OCI-LY1 (cell line): ENCODE measurements around the gene MAP6D1.

Source experiments
- H2AFZ ChIP-seq: fragments of 200-600 bp; sonication (generic), shearing (Covaris generic); 2 replicates; pipeline ENCODE4 v1.6.0; 2014; ENCODE audit warnings: antibody characterized with exemption, mild to moderate bottlenecking, low read length
- H3F3A ChIP-seq: fragments of 200-600 bp; sonication (generic), shearing (Covaris generic); 2 replicates; pipeline ENCODE4 v1.6.0; 2014; ENCODE audit warnings: mild to moderate bottlenecking, antibody characterized with exemption, low read length, moderate library complexity; ENCODE audit not compliant: insufficient read depth
- H3K27ac ChIP-seq: fragments of 200-600 bp; sonication (generic); 2 replicates; pipeline ENCODE4 v1.5.1; 2014; ENCODE audit warnings: low read length, mixed run types, mild to moderate bottlenecking, low read depth; ENCODE audit not compliant: poor library complexity, severe bottlenecking
- H3K27me3 ChIP-seq: fragments of 200-600 bp; sonication (generic); 2 replicates; pipeline ENCODE4 v1.6.0; 2014; ENCODE audit warnings: antibody characterized with exemption, mild to moderate bottlenecking, low read length, moderate library complexity; ENCODE audit not compliant: insufficient read depth
- H3K36me3 ChIP-seq: fragments of 200-600 bp; sonication (generic); 2 replicates; pipeline ENCODE4 v1.6.1; 2014; ENCODE audit warnings: mild to moderate bottlenecking, antibody characterized with exemption, low read length, moderate library complexity, mixed read lengths; ENCODE audit not compliant: insufficient read depth
- H3K4me1 ChIP-seq: fragments of 200-600 bp; sonication (generic); 2 replicates; pipeline ENCODE4 v1.5.1; 2014; ENCODE audit warnings: mild to moderate bottlenecking, low read length, moderate library complexity; ENCODE audit not compliant: insufficient read depth, severe bottlenecking
- H3K4me2 ChIP-seq: fragments of 200-600 bp; sonication (generic), shearing (Covaris generic); 2 replicates; pipeline ENCODE4 v1.6.1; 2014; ENCODE audit warnings: low read length
- H3K4me3 ChIP-seq: fragments of 200-600 bp; sonication (generic); 2 replicates; pipeline ENCODE4 v1.5.1; 2014; ENCODE audit warnings: low read length, low read depth, mild to moderate bottlenecking, mixed read lengths; ENCODE audit not compliant: poor library complexity, severe bottlenecking
- H3K79me2 ChIP-seq: fragments of 200-600 bp; shearing (Covaris generic); 2 replicates; pipeline ENCODE4 v1.6.1; 2016; ENCODE audit warnings: mixed run types, low read length, mixed read lengths; ENCODE audit not compliant: insufficient read depth
- H3K9ac ChIP-seq: fragments of 200-600 bp; sonication (generic), shearing (Covaris generic); 2 replicates; pipeline ENCODE4 v1.6.1; 2014; ENCODE audit warnings: mild to moderate bottlenecking, low read length, mixed read lengths
- H3K9me2 ChIP-seq: fragments of 200-600 bp; sonication (generic), shearing (Covaris generic); 2 replicates; pipeline ENCODE4 v1.6.1; 2014; ENCODE audit warnings: low read depth, mild to moderate bottlenecking, low read length, mixed read lengths
- H3K9me3 ChIP-seq: fragments of 200-600 bp; shearing (Covaris generic); 2 replicates; pipeline ENCODE4 v1.6.1; 2014; ENCODE audit warnings: low read length, mixed read lengths
- H4K20me1 ChIP-seq: fragments of 200-600 bp; sonication (generic), shearing (Covaris generic); 2 replicates; pipeline ENCODE4 v1.6.0; 2016; ENCODE audit warnings: mild to moderate bottlenecking, low read length; ENCODE audit not compliant: insufficient read depth
- EZH2 ChIP-seq: fragments of 200-600 bp; sonication (generic), shearing (Covaris generic); IDR thresholded peaks from 2 replicates; pipeline ENCODE4 v1.8.0; 2017; ENCODE audit warnings: borderline replicate concordance, mixed run types, mild to moderate bottlenecking, antibody characterized with exemption, low read length, moderate library complexity, mixed read lengths
- TF ChIP-seq, protein P1 (sequence below): fragments of 200-600 bp; sonication (generic), shearing (Covaris generic); IDR thresholded peaks from 2 replicates; pipeline ENCODE4 v1.5.1; 2017; ENCODE audit warnings: mild to moderate bottlenecking, antibody characterized with exemption, low read length, moderate library complexity, mixed read lengths

MAP6D1 gene

DNA sequence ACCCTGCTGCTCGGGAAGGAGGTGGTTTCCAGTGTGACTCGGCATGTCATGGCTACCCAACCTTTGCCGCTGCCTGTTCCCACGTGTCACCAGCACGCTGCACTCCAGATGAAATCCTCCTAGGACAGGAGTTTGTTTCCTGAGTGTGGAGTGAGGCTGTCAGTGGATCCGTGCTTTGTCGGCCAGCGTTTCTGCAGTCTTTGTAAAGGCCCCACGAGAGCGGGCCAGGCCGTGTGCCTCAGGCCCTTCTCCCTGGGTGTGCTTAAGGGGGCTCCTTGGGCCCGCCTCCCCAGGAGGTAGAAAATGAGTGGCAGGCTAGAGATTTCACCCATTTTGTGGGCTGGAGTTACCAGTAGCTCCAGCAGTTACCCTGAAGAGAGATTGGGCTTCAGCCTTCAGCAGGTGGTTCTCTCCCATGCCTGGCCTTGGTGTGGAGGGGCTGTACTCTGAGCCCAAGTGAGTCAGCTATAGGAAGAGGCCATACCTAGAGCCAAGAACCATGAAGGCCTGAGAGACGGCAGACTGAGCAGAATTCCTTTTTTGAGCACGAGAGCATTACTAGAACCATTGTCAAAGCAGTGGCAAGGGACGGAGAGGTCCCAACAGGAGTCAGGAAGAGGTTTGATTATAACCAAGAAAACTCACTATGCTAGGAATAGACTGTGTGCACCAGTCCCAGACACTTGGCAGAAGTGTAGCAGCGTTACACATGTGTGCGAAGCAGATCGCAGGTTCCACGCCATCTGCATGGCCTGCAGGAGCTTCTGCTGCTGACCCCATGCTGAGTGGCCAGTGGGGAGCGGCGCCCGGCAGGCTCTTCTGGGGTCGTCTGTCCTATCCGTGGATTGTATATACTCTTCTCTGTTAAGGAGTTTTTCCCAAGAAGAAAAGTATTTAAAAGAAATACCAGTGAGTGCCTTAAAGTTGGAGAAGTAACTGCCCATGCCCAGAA, 14.5 kb downstream of the MAP6D1 start:
- Histone ChIP-seq H3K4me2 (no peak overlapping the region), H3K9me2 (no peaks in the 10 kb centered on the region), H3K4me1 (peaks cover 18% of the 10 kb centered on the region), H3K27ac (no peak overlapping the region), H3K27me3 (no peaks in the 10 kb centered on the region), H4K20me1 (no peaks in the 10 kb centered on the region), H3K9ac (no peak overlapping the region), H3K4me3 (no peak overlapping the region), H3K79me2 (no peaks in the 10 kb centered on the region), H3K36me3 (peaks cover 78% of the 10 kb centered on the region), H3K9me3 (no peaks in the 10 kb centered on the region), H2AFZ (no peak overlapping the region), H3F3A (peaks cover 5% of the 10 kb centered on the region)
- TF ChIP-seq EZH2: no peak
- TF ChIP-seq, protein P1, sequence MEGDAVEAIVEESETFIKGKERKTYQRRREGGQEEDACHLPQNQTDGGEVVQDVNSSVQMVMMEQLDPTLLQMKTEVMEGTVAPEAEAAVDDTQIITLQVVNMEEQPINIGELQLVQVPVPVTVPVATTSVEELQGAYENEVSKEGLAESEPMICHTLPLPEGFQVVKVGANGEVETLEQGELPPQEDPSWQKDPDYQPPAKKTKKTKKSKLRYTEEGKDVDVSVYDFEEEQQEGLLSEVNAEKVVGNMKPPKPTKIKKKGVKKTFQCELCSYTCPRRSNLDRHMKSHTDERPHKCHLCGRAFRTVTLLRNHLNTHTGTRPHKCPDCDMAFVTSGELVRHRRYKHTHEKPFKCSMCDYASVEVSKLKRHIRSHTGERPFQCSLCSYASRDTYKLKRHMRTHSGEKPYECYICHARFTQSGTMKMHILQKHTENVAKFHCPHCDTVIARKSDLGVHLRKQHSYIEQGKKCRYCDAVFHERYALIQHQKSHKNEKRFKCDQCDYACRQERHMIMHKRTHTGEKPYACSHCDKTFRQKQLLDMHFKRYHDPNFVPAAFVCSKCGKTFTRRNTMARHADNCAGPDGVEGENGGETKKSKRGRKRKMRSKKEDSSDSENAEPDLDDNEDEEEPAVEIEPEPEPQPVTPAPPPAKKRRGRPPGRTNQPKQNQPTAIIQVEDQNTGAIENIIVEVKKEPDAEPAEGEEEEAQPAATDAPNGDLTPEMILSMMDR: no peak

GRCh38 chr3:183809270-183809669, 16.1 kb downstream of the MAP6D1 start:
- Histone ChIP-seq H3K9ac (no peak overlapping the region), H3F3A (peaks cover 1% of the 10 kb centered on the region; the same call in 1 of the 2 replicates), H3K79me2 (no peaks in the 10 kb centered on the region), H3K4me3 (no peak overlapping the region), H3K9me3 (no peaks in the 10 kb centered on the region), H3K36me3 (peaks cover 91% of the 10 kb centered on the region), H2AFZ (no peak overlapping the region), H3K9me2 (no peaks in the 10 kb centered on the region), H3K4me2 (no peak overlapping the region), H3K27ac (no peak overlapping the region), H4K20me1 (no peaks in the 10 kb centered on the region), H3K27me3 (no peaks in the 10 kb centered on the region), H3K4me1 (peaks cover 1% of the 10 kb centered on the region)
- TF ChIP-seq, protein P1: no peak
- TF ChIP-seq EZH2: no peak

GRCh38 chr3:183808355-183808754, 17.0 kb downstream of the MAP6D1 start:
- H3K27ac ChIP-seq: no peak overlapping the region
- no peaks in the 10 kb centered on the region for H3K9me2 ChIP-seq
- no peak overlapping the region for H3K4me3 ChIP-seq
- H3K79me2 ChIP-seq: no peaks in the 10 kb centered on the region
- no peaks in the 10 kb centered on the region for H3K27me3 ChIP-seq
- H3K4me2 ChIP-seq: no peak overlapping the region
- no peaks in the 10 kb centered on the region for H3K9me3 ChIP-seq
- no peak overlapping the region for H2AFZ ChIP-seq
- H3K4me1 ChIP-seq: no peaks in the 10 kb centered on the region
- TF ChIP-seq EZH2: no peak
- TF ChIP-seq, protein P1: no peak
- no peaks in the 10 kb centered on the region for H3F3A ChIP-seq
- no peaks in the 10 kb centered on the region for H4K20me1 ChIP-seq
- H3K9ac ChIP-seq: no peak overlapping the region
- H3K36me3 ChIP-seq: peaks cover 98% of the 10 kb centered on the region
